Loucy (cell line): ENCODE data around the gene CDK19.

Experiments
- CTCF ChIP-seq: fragments of 200-600 bp; sonication (generic); conservative IDR thresholded peaks from 2 replicates; pipeline ENCODE4 v1.5.1; 2014; ENCODE audit warnings: mild to moderate bottlenecking, antibody characterized with exemption, low read length
- EZH2phosphoT487 ChIP-seq: fragments of 200-600 bp; IDR thresholded peaks from 2 replicates; pipeline ENCODE4 v1.6.1; 2018; ENCODE audit warnings: antibody characterized with exemption, mild to moderate bottlenecking, moderate library complexity, borderline replicate concordance

GRCh38 chr6:110828396-110828795, 13.1 kb upstream of the CDK19 start:
- TF ChIP-seq CTCF (no peak), EZH2phosphoT487 (no peak)
